ENCODE measurements around the gene MTA3.

The MTA3 gene

GRCh38 chr2:42795275-42795674 lies 226.8 kb downstream of the MTA3 start:
- Histone ChIP-seq H3K4me3 (ENCODE audit: low read length) (no peak overlapping the region), H3K36me3 (ENCODE audit: control insufficient read depth, low read length) (no peaks in the 10 kb centered on the region), H4K20me1 (ENCODE audit: control insufficient read depth, insufficient read depth, low read depth, low read length) (no peaks in the 10 kb centered on the region), H3K27me3 (ENCODE audit: control insufficient read depth, low read length) (peaks cover 31% of the 10 kb centered on the region), H3K9me3 (ENCODE audit: control insufficient read depth, insufficient read depth, low read length) (no peaks in the 10 kb centered on the region), H3K4me2 (ENCODE audit: low read length) (peak overlapping the region; percentile 55), H3K27ac (ENCODE audit: low read depth, low read length) (peak overlapping the region; percentile 55), H3K4me1 (ENCODE audit: control insufficient read depth, low read length) (peaks cover 48% of the 10 kb centered on the region), H3F3A (ENCODE audit: control insufficient read depth, insufficient read depth) (peaks cover 3% of the 10 kb centered on the region; the same call in 1 of the 2 replicates), H3K9me2 (replicated peaks; ENCODE audit: control insufficient read depth, low read length) (no peaks in the 10 kb centered on the region), H3K79me2 (ENCODE audit: control insufficient read depth, low read length) (no peaks in the 10 kb centered on the region)
- TF ChIP-seq EZH2phosphoT487 (IDR thresholded peaks at IDR 0.05; ENCODE audit: borderline replicate concordance, low read length) = no peak
- TF ChIP-seq, protein P1, sequence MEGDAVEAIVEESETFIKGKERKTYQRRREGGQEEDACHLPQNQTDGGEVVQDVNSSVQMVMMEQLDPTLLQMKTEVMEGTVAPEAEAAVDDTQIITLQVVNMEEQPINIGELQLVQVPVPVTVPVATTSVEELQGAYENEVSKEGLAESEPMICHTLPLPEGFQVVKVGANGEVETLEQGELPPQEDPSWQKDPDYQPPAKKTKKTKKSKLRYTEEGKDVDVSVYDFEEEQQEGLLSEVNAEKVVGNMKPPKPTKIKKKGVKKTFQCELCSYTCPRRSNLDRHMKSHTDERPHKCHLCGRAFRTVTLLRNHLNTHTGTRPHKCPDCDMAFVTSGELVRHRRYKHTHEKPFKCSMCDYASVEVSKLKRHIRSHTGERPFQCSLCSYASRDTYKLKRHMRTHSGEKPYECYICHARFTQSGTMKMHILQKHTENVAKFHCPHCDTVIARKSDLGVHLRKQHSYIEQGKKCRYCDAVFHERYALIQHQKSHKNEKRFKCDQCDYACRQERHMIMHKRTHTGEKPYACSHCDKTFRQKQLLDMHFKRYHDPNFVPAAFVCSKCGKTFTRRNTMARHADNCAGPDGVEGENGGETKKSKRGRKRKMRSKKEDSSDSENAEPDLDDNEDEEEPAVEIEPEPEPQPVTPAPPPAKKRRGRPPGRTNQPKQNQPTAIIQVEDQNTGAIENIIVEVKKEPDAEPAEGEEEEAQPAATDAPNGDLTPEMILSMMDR (IDR thresholded peaks at IDR 0.05; ENCODE audit: low read depth, low read length, poor library complexity, severe bottlenecking) = no peak

- peak overlapping the region; percentile 55 for H3K4me2 ChIP-seq (ENCODE audit: low read length)
- TF ChIP-seq, protein P1 (IDR thresholded peaks at IDR 0.05; ENCODE audit: low read depth, low read length, poor library complexity, severe bottlenecking) = no peak
- TF ChIP-seq EZH2phosphoT487 (IDR thresholded peaks at IDR 0.05; ENCODE audit: borderline replicate concordance, low read length) = no peak
- H3F3A ChIP-seq (ENCODE audit: control insufficient read depth, insufficient read depth) = peaks cover 3% of the 10 kb centered on the region; the same call in 1 of the 2 replicates
- no peaks in the 10 kb centered on the region for H3K79me2 ChIP-seq (ENCODE audit: control insufficient read depth, low read length)
- H3K4me3 ChIP-seq (ENCODE audit: low read length) = no peak overlapping the region; the same call in 1 of the 2 replicates
- peak overlapping the region; percentile 55 for H3K27ac ChIP-seq (ENCODE audit: low read depth, low read length)
- H3K27me3 ChIP-seq (ENCODE audit: control insufficient read depth, low read length) = peaks cover 31% of the 10 kb centered on the region
- H3K4me1 ChIP-seq (ENCODE audit: control insufficient read depth, low read length) = peaks cover 48% of the 10 kb centered on the region
- no peaks in the 10 kb centered on the region for H3K36me3 ChIP-seq (ENCODE audit: control insufficient read depth, low read length)
- H4K20me1 ChIP-seq (ENCODE audit: control insufficient read depth, insufficient read depth, low read depth, low read length) = no peaks in the 10 kb centered on the region
- H3K9me2 ChIP-seq (replicated peaks; ENCODE audit: control insufficient read depth, low read length) = no peaks in the 10 kb centered on the region
- H3K9me3 ChIP-seq (ENCODE audit: control insufficient read depth, insufficient read depth, low read length) = no peaks in the 10 kb centered on the region
Observed at GRCh38 chr2:42795841-42796301, 227.4 kb downstream of the MTA3 start.

- Histone ChIP-seq H3K4me2 (ENCODE audit: low read length) (peak overlapping the region; percentile 55), H4K20me1 (ENCODE audit: control insufficient read depth, insufficient read depth, low read depth, low read length) (no peaks in the 10 kb centered on the region), H3K4me1 (ENCODE audit: control insufficient read depth, low read length) (peaks cover 48% of the 10 kb centered on the region), H3F3A (ENCODE audit: control insufficient read depth, insufficient read depth) (peaks cover 3% of the 10 kb centered on the region; the same call in 1 of the 2 replicates), H3K79me2 (ENCODE audit: control insufficient read depth, low read length) (no peaks in the 10 kb centered on the region), H3K27ac (ENCODE audit: low read depth, low read length) (peak overlapping the region; percentile 55), H3K36me3 (ENCODE audit: control insufficient read depth, low read length) (no peaks in the 10 kb centered on the region), H3K9me2 (replicated peaks; ENCODE audit: control insufficient read depth, low read length) (no peaks in the 10 kb centered on the region), H3K9me3 (ENCODE audit: control insufficient read depth, insufficient read depth, low read length) (no peaks in the 10 kb centered on the region), H3K27me3 (ENCODE audit: control insufficient read depth, low read length) (peaks cover 25% of the 10 kb centered on the region), H3K4me3 (ENCODE audit: low read length) (peak overlapping the region; percentile 44)
- TF ChIP-seq, protein P1 (IDR thresholded peaks at IDR 0.05; ENCODE audit: low read depth, low read length, poor library complexity, severe bottlenecking) = no peak
- TF ChIP-seq EZH2phosphoT487 (IDR thresholded peaks at IDR 0.05; ENCODE audit: borderline replicate concordance, low read length) = no peak
Observed at GRCh38 chr2:42796427-42797248, 228.2 kb downstream of the MTA3 start.

Measured in DOHH2 (cell line).